ENCODE results near the gene SNX25.
"Not testable (repeated sequence)": the region's sequence is repeated elsewhere in the genome, so short reads cannot be mapped to it uniquely, and the experiment has no call there.

Gene SNX25

GRCh38 chr4:185285632-185286393, 76.4 kb downstream of the SNX25 start:
- in situ Hi-C loops (cut with HindIII; ENCODE audit: low pct_ligation_motif_present, low pct_unique_long_range_greater_than_20kb, low sequenced_read_pairs), result no loop called here
- DNase-seq, result no peak

DNA sequence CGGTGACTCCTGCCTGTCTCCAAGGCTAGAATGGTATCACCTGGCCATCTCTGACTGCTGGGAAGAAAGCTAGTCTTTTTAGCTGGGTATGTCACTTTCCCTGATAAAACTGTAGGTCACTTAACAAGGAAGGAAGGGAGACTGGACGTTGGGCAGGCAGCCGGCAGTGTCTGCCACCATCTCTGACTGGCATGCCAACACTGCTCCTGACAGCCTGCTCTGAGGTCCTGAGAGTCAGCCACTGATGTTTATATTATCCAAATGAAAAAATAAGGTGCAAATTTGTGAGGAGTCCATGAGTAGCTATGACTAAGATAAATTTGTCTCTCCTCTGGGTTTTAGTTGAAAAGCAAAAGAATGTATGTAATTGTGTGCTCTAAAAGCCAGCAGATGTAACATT, 77.2 kb downstream of the SNX25 start:
- DNase-seq, result no peak
- in situ Hi-C loops (cut with HindIII; ENCODE audit: low pct_ligation_motif_present, low pct_unique_long_range_greater_than_20kb, low sequenced_read_pairs), result no loop called here

DNA sequence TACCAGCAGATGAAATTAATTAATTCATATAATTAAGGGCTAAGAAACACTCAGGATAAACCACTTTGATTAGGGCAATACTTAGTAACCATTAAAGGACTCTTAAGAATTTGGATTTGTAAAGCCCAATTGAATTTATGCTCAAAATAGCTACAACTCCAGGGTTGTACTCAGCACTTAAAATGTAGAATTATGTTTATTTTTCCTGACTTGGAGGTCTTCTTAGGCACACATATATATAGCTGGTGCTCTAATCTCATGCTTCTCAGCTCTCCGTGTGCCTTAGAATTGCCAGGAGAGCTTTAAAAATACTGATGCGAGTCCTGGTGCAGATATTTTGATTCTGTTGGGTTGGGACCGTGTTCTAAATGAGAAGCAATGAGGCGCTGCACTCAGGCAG, 77.6 kb downstream of the SNX25 start:
- in situ Hi-C loops (cut with HindIII; ENCODE audit: low pct_ligation_motif_present, low pct_unique_long_range_greater_than_20kb, low sequenced_read_pairs), result no loop called here
- no peak for DNase-seq

GRCh38 chr4:185290018-185290607, 80.7 kb downstream of the SNX25 start:
- DNase-seq, result no peak
- in situ Hi-C loops (cut with HindIII; ENCODE audit: low pct_ligation_motif_present, low pct_unique_long_range_greater_than_20kb, low sequenced_read_pairs), result no loop called here

GRCh38 chr4:185290656-185291055, 81.3 kb downstream of the SNX25 start:
- in situ Hi-C loops (cut with HindIII; ENCODE audit: low pct_ligation_motif_present, low pct_unique_long_range_greater_than_20kb, low sequenced_read_pairs), result no loop called here

DNA sequence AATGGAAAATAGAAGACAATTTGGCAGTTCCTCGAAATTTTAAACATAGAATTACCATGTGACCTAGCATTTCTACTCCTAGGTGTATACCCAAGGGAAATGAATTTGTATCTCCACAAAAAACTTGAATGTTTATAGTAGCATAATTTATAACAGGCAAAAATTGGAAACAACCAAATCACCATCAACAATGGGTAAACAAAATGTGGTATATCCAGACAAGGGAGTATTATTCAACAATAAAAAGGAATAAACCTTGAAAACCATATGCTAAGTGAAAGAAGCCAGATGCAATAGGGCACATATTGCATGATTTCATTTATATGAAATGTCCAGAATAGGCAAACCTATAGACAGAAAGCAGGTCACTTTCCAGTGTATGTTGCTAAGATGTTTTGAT, 83.8 kb downstream of the SNX25 start:
- in situ Hi-C loops (cut with HindIII; ENCODE audit: low pct_ligation_motif_present, low pct_unique_long_range_greater_than_20kb, low sequenced_read_pairs), result no loop called here
- no peak for DNase-seq

More at GRCh38 chr4:185290656-185291055, 81.3 kb downstream of the SNX25 start:
- no peak for DNase-seq

GRCh38 chr4:185296665-185297460, 87.5 kb downstream of the SNX25 start:
- in situ Hi-C loops (cut with HindIII; ENCODE audit: low pct_ligation_motif_present, low pct_unique_long_range_greater_than_20kb, low sequenced_read_pairs), result no loop called here
- no peak for DNase-seq

- no peak for DNase-seq
- in situ Hi-C loops (cut with HindIII; ENCODE audit: low pct_ligation_motif_present, low pct_unique_long_range_greater_than_20kb, low sequenced_read_pairs), result no loop called here
Measured at GRCh38 chr4:185298728-185299430, 89.5 kb downstream of the SNX25 start.

DNA sequence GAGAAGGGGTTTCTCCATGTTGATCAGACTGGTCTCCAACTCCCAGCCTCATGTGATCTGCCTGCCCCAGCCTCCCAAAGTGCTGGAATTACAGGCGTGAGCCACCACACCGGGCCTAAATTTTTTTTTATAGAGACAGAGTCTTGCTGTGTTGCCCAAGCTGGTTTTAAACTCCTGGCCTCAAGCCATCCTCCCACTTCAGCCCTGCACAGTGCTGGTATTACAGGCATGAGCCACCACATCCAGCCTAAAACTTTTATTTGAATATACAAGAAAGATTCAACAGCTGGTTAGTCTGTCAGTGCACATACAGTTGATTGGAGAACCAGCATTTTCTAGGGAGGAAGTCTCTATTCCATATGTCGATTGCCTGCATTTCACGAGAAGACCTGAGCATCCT, 95.1 kb downstream of the SNX25 start:
- no peak for DNase-seq
- in situ Hi-C loops (cut with HindIII; ENCODE audit: low pct_ligation_motif_present, low pct_unique_long_range_greater_than_20kb, low sequenced_read_pairs), result no loop called here

GRCh38 chr4:185304944-185305690, 95.7 kb downstream of the SNX25 start:
- peak; percentile 44 for DNase-seq
- in situ Hi-C loops (cut with HindIII; ENCODE audit: low pct_ligation_motif_present, low pct_unique_long_range_greater_than_20kb, low sequenced_read_pairs), result no loop called here

- in situ Hi-C loops (cut with HindIII; ENCODE audit: low pct_ligation_motif_present, low pct_unique_long_range_greater_than_20kb, low sequenced_read_pairs), result no loop called here
- DNase-seq, result peak; percentile 93
Measured at GRCh38 chr4:185305979-185306442, 96.6 kb downstream of the SNX25 start.

DNA sequence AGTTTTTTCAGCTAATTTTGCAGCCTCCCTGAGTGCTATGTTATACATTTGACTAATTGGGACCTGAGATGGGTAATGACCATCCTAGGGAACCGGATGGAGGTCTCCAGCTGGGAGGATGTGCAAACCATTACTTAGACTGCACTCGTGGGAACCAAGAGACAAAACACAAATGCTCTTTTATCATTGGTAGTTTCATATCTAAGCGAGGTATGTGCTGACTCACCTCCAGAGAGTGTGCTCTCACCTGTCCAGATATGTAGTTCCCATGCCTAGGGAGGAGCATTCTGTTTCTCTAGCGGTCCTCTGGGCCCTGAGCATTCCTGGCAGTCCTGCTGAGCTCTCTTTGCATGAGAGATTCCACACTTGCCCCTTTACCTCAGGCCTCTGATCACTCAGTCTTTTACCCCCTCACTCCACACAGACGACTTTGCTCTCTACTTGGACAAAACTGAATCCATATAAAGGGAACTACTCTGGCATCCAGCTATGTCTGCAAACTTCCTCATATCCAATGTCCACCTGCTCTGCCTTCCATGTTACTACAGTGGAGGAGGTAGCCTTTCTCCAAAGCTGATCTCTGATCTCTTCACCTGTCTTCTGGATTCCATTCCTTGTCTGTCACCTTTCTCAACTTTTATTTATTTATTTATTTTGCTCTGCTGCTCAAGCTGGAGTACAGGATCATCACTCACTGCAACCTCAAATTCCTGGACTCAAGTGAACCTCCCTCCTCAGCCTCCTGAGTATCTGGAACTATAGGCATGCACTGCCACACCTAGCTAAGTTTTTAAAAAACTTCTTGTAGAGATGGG, 97.9 kb downstream of the SNX25 start:
- in situ Hi-C loops (cut with HindIII; ENCODE audit: low pct_ligation_motif_present, low pct_unique_long_range_greater_than_20kb, low sequenced_read_pairs), result no loop called here
- no peak for DNase-seq

DNA sequence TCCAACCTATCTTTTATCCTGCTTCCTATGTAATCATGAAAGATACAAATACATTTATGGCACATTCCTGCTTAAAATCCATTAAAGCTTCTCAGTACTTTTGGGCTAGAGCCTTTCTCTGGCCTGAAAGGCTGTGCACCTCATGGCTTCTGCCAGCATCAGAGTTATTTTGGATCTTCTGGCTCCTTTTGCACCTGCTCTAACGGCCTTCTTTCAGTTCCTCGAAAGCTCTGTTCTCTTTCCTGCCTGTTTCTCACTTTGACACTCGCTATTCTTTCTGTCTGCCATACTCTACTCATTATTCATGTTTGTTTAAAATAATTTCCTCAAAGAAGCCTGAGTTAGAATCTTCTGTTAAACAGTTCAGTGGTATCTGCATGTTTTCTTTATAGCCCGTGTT, 100.4 kb downstream of the SNX25 start:
- in situ Hi-C loops (cut with HindIII; ENCODE audit: low pct_ligation_motif_present, low pct_unique_long_range_greater_than_20kb, low sequenced_read_pairs), result no loop called here
- no peak for DNase-seq

GRCh38 chr4:185311113-185311888, 101.9 kb downstream of the SNX25 start:
- in situ Hi-C loops (cut with HindIII; ENCODE audit: low pct_ligation_motif_present, low pct_unique_long_range_greater_than_20kb, low sequenced_read_pairs), result no loop called here
- no peak for DNase-seq

- no peak for DNase-seq
- in situ Hi-C loops (cut with HindIII; ENCODE audit: low pct_ligation_motif_present, low pct_unique_long_range_greater_than_20kb, low sequenced_read_pairs), result no loop called here
Measured at GRCh38 chr4:185312699-185313098, 103.3 kb downstream of the SNX25 start.

GRCh38 chr4:185317462-185317861, 108.1 kb downstream of the SNX25 start:
- DNase-seq; in situ Hi-C loops (cut with HindIII; ENCODE audit: low pct_ligation_motif_present, low pct_unique_long_range_greater_than_20kb, low sequenced_read_pairs): not testable (repeated sequence)

DNA sequence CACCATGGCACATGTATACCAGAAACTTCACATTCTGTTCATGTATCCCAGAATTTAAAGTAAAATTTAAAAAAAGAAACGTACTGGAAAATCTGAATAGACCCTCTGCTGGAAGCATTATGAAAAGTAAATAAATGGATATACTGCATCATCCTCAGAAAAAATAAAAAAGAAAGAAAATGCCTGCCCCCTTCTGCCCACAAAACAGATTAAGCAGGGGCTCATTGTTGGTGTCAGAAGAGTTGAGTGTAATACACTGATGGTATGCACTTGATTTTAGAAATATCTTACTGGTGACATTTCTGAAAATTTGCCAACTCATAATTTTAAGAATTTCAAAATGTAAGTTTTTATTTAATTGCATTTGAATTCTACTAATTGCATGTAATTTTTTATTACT, 108.5 kb downstream of the SNX25 start:
- in situ Hi-C loops (cut with HindIII; ENCODE audit: low pct_ligation_motif_present, low pct_unique_long_range_greater_than_20kb, low sequenced_read_pairs), result no loop called here

More for the DNA sequence above, 108.5 kb downstream of the SNX25 start:
- DNase-seq, result no peak
